Natural killer cell (primary cell): ENCODE measurements around the gene ZNF407. TPM values are rescaled to one million over a fixed set of nuclear protein-coding genes. Genes with fewer than 3 reads are reported as not detected.

Experiments used
- ATAC-seq, 3 donors: fragments of 150-1000 bp in 2 of 3; fragments of 200-7000 bp in 1 of 3; cut with Tn5 transposase; 1 replicate in 1 of 3; 2 replicates in 2 of 3; pipeline ENCODE4 v1.10.0; 2021; ENCODE audit warnings: mild to moderate bottlenecking in 2 of 3, moderate library complexity in 2 of 3
- DNase-seq, 2 donors: peaks; one replicate each; pipeline versions ENCODE4 v3.0.0 to v3.0.0-alpha.2; 2013 to 2021; ENCODE audit warnings: mixed read lengths in 1 of 2
- H3K27ac ChIP-seq: one replicate; pipeline ENCODE4 v1.5.1; 2013; ENCODE audit warnings: mild to moderate bottlenecking, low read length
- H3K27me3 ChIP-seq: one replicate; pipeline ENCODE4 v1.6.1; 2013; ENCODE audit warnings: low read length; ENCODE audit not compliant: control insufficient read depth, insufficient read depth
- H3K36me3 ChIP-seq: one replicate; pipeline ENCODE4 v1.6.1; 2013; ENCODE audit warnings: low read length; ENCODE audit not compliant: control insufficient read depth, insufficient read depth
- H3K4me1 ChIP-seq: one replicate; pipeline ENCODE4 v1.6.1; 2013; ENCODE audit warnings: low read length; ENCODE audit not compliant: control insufficient read depth, insufficient read depth
- H3K4me3 ChIP-seq: one replicate; pipeline ENCODE4 v1.5.1; 2013; ENCODE audit warnings: low read length
- H3K9me3 ChIP-seq: one replicate; pipeline ENCODE4 v1.6.1; 2013; ENCODE audit warnings: low read length; ENCODE audit not compliant: control insufficient read depth, insufficient read depth
- H3K27ac Mint-ChIP-seq, 2 donors: one replicate each; pipeline ENCODE4 v1.8.0; 2022; ENCODE audit warnings: mild to moderate bottlenecking in 2 of 2, mixed read lengths in 2 of 2, moderate library complexity in 1 of 2
- H3K27me3 Mint-ChIP-seq, 2 donors: one replicate each; pipeline ENCODE4 v1.8.0; 2022; ENCODE audit warnings: low read depth in 2 of 2, mixed read lengths in 2 of 2
- H3K36me3 Mint-ChIP-seq: one replicate; pipeline ENCODE4 v1.8.0; 2022; ENCODE audit warnings: mixed read lengths
- H3K4me1 Mint-ChIP-seq, 2 donors: one replicate each; pipeline ENCODE4 v1.8.0; 2022; ENCODE audit warnings: mixed read lengths in 2 of 2
- H3K4me3 Mint-ChIP-seq: one replicate; pipeline ENCODE4 v1.8.0; 2022; ENCODE audit warnings: mild to moderate bottlenecking, moderate library complexity, mixed read lengths
- H3K9me3 Mint-ChIP-seq, 2 donors: one replicate each; pipeline ENCODE4 v1.8.0; 2022; ENCODE audit warnings: mixed read lengths in 2 of 2
- CTCF ChIP-seq: fragments of 200-600 bp; IDR thresholded peaks from one replicate; pipeline ENCODE4 v1.8.0; 2022; ENCODE audit warnings: antibody characterized with exemption
- WGBS: methylation state at CpG from one replicate; pipeline ENCODE4 v1.1.7; 2013; ENCODE audit warnings: missing lambda C conversion rate; ENCODE audit not compliant: insufficient coverage; 5-methylcytosine and 5-hydroxymethylcytosine counted together
- intact Hi-C: fragments of 100-400 bp; cut with micrococcal nuclease; formaldehyde crosslinking; loops from one replicate; pipeline ENCODE4 v1.14.2; 2022
- total RNA-seq, 4 donors: library from RNA; stranded (reverse); fragments of 120-200 nt in 1 of 4; gene quantifications; one replicate each; pipeline versions ENCODE4 v1.2.3 to v1.2.4, GENCODE V29; 2013 to 2022

ZNF407 gene
- total RNA-seq, 3 donors from 2014 or later (not counting 1 experiment from before 2014, with no cell fraction given): 28.4 to 36.7 (median 36.3) TPM

GRCh38 chr18:75071866-75072671 is 474.4 kb downstream of the ZNF407 start:
- DNase-seq (no peak), ATAC-seq (no peak)
- intact Hi-C loops: no loop called here
- WGBS: 98% methylated on average over 28 of the region's 28 CpGs
- Mint-ChIP-seq H3K4me3 (peak overlapping the region; percentile 84), H3K27ac (peak overlapping the region in 1 of 2 donors; percentile 94), H3K36me3 (peaks cover 2% of the 10 kb centered on the region), H3K9me3 (peaks cover 2 to 3% of the 10 kb centered on the region in 2 donors), H3K27me3 (no peaks in the 10 kb centered on the region), H3K4me1 (peaks cover 29% of the 10 kb centered on the region in 2 donors)
- Histone ChIP-seq H3K27ac (peak overlapping the region; percentile 86), H3K4me1 (peaks cover 31% of the 10 kb centered on the region), H3K27me3 (no peaks in the 10 kb centered on the region), H3K4me3 (no peak overlapping the region), H3K9me3 (peaks cover 27% of the 10 kb centered on the region), H3K36me3 (no peaks in the 10 kb centered on the region)
- TF ChIP-seq CTCF: no peak

DNA sequence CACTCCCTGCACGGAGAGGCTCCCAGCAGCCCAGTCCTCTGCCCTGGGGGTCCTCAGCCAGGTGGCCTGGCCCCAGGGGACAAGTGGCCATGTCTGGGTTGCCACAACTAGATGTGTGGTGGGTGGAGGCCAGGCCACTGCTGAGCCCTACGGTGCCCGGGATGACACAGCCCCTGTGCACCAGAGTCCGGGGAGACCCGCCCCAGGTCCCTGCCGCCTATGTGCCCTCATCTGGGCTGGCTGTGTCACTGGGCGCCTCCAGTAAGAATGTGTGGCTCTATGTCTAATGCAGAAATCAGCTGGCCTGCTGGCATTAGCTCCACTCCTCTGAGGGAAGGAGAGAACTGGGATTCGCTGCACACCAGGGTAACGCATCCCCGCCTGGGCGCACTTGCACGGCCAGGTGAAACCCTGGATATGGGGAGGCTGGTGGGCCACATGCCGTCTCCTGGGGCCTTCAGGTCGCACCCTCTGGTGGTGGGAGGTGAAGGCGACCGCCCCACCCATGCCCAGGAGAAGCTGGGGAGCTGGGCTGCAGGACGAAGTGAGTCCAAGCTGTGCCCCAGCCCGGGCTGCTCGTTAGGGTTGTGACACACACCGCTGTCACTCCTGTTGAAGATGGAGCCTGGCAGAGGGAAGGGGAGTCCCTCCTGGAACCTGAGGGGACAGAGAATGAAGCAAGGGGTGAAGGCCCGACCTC is 475.2 kb downstream of the ZNF407 start:
- peaks cover 31% of the 10 kb centered on the region for H3K4me1 ChIP-seq
- no peak overlapping the region for H3K27ac ChIP-seq
- H3K27me3 ChIP-seq: no peaks in the 10 kb centered on the region
- Mint-ChIP-seq H3K27ac (no peak overlapping the region), H3K27me3 (no peaks in the 10 kb centered on the region), H3K9me3 (peaks cover 4 to 9% of the 10 kb centered on the region in 2 donors), H3K4me1 (peaks cover 25 to 29% of the 10 kb centered on the region in 2 donors), H3K4me3 (no peak overlapping the region), H3K36me3 (peaks cover 8% of the 10 kb centered on the region)
- H3K36me3 ChIP-seq: no peaks in the 10 kb centered on the region
- 96% methylated on average over 21 of the region's 21 CpGs for WGBS
- intact Hi-C loops: no loop called here
- no peak for DNase-seq
- peaks cover 29% of the 10 kb centered on the region for H3K9me3 ChIP-seq
- no peak for TF ChIP-seq CTCF
- ATAC-seq: no peak
- no peak overlapping the region for H3K4me3 ChIP-seq

DNA sequence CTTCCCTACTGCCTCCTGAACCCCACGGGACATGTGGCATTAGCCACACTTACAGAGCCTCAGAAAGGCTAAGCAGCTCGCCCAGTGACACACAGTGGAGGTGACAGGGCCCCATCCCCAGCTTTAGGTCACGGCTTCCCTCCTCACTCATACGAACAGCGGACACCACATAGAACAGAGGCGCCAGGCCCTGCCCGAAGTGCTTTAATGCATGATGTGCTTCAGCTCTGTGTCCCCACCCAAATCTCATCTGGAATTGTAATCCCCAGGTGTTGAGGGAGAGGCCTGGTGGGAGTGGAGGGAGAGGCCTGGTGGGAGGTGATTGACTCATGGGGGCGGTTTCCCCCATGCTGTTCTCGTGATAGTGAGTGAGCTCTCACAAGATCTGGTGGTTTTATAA is 476.0 kb downstream of the ZNF407 start:
- no peaks in the 10 kb centered on the region for H3K27me3 ChIP-seq
- WGBS: 97% methylated on average over 7 of the region's 9 CpGs
- ATAC-seq (no peak), DNase-seq (no peak)
- Mint-ChIP-seq H3K27ac (no peak overlapping the region), H3K9me3 (peaks cover 8 to 13% of the 10 kb centered on the region in 2 donors), H3K36me3 (peaks cover 15% of the 10 kb centered on the region), H3K27me3 (no peaks in the 10 kb centered on the region), H3K4me1 (peaks cover 25 to 29% of the 10 kb centered on the region in 2 donors), H3K4me3 (no peak overlapping the region)
- intact Hi-C loops: no loop called here
- no peak overlapping the region for H3K4me3 ChIP-seq
- TF ChIP-seq CTCF: no peak
- no peaks in the 10 kb centered on the region for H3K36me3 ChIP-seq
- no peak overlapping the region for H3K27ac ChIP-seq
- peaks cover 33% of the 10 kb centered on the region for H3K9me3 ChIP-seq
- peaks cover 31% of the 10 kb centered on the region for H3K4me1 ChIP-seq
